Neural progenitor cell (in vitro differentiated cells): ENCODE measurements around the gene RASGRP3. TPM values are rescaled to one million over a fixed set of nuclear protein-coding genes. Genes with fewer than 3 reads are reported as not detected.

Experiments
- DNase-seq: peaks from one replicate; pipeline ENCODE4 v3.0.0-alpha.2; 2016; ENCODE audit warnings: low spot score
- H2AFZ ChIP-seq: fragments of 200-600 bp; sonication (generic); replicated peaks from 2 replicates; pipeline ENCODE4 v1.6.1; 2016; ENCODE audit warnings: antibody characterized with exemption
- H3F3A ChIP-seq: fragments of 200-600 bp; sonication (generic); 2 replicates; pipeline ENCODE4 v1.6.1; 2016; ENCODE audit warnings: antibody characterized with exemption, low read depth
- H3K27ac ChIP-seq: fragments of 200-600 bp; sonication (generic); 2 replicates; pipeline ENCODE4 v1.5.1; 2016; ENCODE audit warnings: mild to moderate bottlenecking
- H3K27me3 ChIP-seq: fragments of 200-600 bp; sonication (generic); 2 replicates; pipeline ENCODE4 v1.6.1; 2016; ENCODE audit warnings: mild to moderate bottlenecking, moderate library complexity
- H3K36me3 ChIP-seq: fragments of 200-600 bp; sonication (generic); 2 replicates; pipeline ENCODE4 v1.5.1; 2016
- H3K4me1 ChIP-seq: fragments of 200-600 bp; sonication (generic); 2 replicates; pipeline ENCODE4 v1.6.1; 2016; ENCODE audit warnings: mixed run types
- H3K4me2 ChIP-seq: fragments of 200-600 bp; sonication (generic); 2 replicates; pipeline ENCODE4 v1.6.1; 2016
- H3K4me3 ChIP-seq: fragments of 200-600 bp; sonication (generic); 2 replicates; pipeline ENCODE4 v1.5.1; 2016
- H3K79me2 ChIP-seq: fragments of 200-600 bp; sonication (generic); 2 replicates; pipeline ENCODE4 v1.6.1; 2016; ENCODE audit warnings: low read depth
- H3K9ac ChIP-seq: fragments of 200-600 bp; sonication (generic); 2 replicates; pipeline ENCODE4 v1.6.1; 2016
- H3K9me3 ChIP-seq: fragments of 200-600 bp; sonication (generic); 2 replicates; pipeline ENCODE4 v1.5.1; 2016; ENCODE audit warnings: low read depth
- H4K20me1 ChIP-seq: fragments of 200-600 bp; sonication (generic); 2 replicates; pipeline ENCODE4 v1.6.1; 2016; ENCODE audit warnings: low read depth
- H3K27ac Mint-ChIP-seq: 3 replicates; pipeline ENCODE4 v1.8.0; 2021; ENCODE audit warnings: mixed read lengths
- H3K27me3 Mint-ChIP-seq: 2 replicates; pipeline ENCODE4 v1.8.0; 2022; ENCODE audit warnings: low read depth, mild to moderate bottlenecking, inconsistent platforms, moderate library complexity, mixed read lengths; ENCODE audit not compliant: insufficient read depth
- H3K36me3 Mint-ChIP-seq: 3 replicates; pipeline ENCODE4 v1.8.0; 2021; ENCODE audit warnings: mixed read lengths
- H3K4me1 Mint-ChIP-seq: 3 replicates; pipeline ENCODE4 v1.8.0; 2021; ENCODE audit warnings: mixed read lengths
- H3K4me3 Mint-ChIP-seq: 3 replicates; pipeline ENCODE4 v1.8.0; 2021; ENCODE audit warnings: mild to moderate bottlenecking, moderate library complexity, mixed read lengths
- H3K9me3 Mint-ChIP-seq: 3 replicates; pipeline ENCODE4 v1.8.0; 2020; ENCODE audit warnings: mixed read lengths
- CTCF ChIP-seq: fragments of 200-600 bp; sonication (generic); IDR thresholded peaks from 2 replicates; pipeline ENCODE4 v1.5.1; 2017; ENCODE audit warnings: antibody characterized with exemption, mild to moderate bottlenecking
- EZH2 ChIP-seq: fragments of 200-600 bp; sonication (generic); IDR thresholded peaks from 2 replicates; pipeline ENCODE4 v1.6.1; 2017; ENCODE audit warnings: antibody characterized with exemption, mild to moderate bottlenecking, moderate library complexity
- EZH2phosphoT487 ChIP-seq: fragments of 200-600 bp; sonication (generic); IDR thresholded peaks from 2 replicates; pipeline ENCODE4 v1.6.1; 2017; ENCODE audit warnings: antibody characterized with exemption
- total RNA-seq: library from RNA; depleted of rRNA; stranded (reverse); fragments of >200 nt; gene quantifications from 2 replicates; pipeline ENCODE4 v1.2.3, GENCODE V29; 2015; ENCODE audit warnings: low replicate concordance

The RASGRP3 gene
- total RNA-seq, 1 donor from 2014 or later = not detected

GRCh38 chr2:33489835-33490431, 13.5 kb downstream of the RASGRP3 start:
- no peak overlapping the region for H2AFZ ChIP-seq
- H3K4me2 ChIP-seq = no peak overlapping the region
- no peaks in the 10 kb centered on the region for H4K20me1 ChIP-seq
- H3K9ac ChIP-seq = no peak overlapping the region
- peaks cover 10% of the 10 kb centered on the region for H3K9me3 ChIP-seq
- Mint-ChIP-seq H3K27me3 (peaks cover 2% of the 10 kb centered on the region), H3K4me3 (no peak overlapping the region), H3K4me1 (no peaks in the 10 kb centered on the region), H3K27ac (no peak overlapping the region), H3K9me3 (peaks cover 6% of the 10 kb centered on the region), H3K36me3 (no peaks in the 10 kb centered on the region)
- H3F3A ChIP-seq = no peaks in the 10 kb centered on the region
- H3K79me2 ChIP-seq = no peaks in the 10 kb centered on the region
- H3K27ac ChIP-seq = no peak overlapping the region
- H3K4me3 ChIP-seq = no peak overlapping the region
- no peaks in the 10 kb centered on the region for H3K4me1 ChIP-seq
- no peaks in the 10 kb centered on the region for H3K36me3 ChIP-seq
- TF ChIP-seq EZH2phosphoT487 (no peak), CTCF (no peak), EZH2 (no peak)
- no peak for DNase-seq
- H3K27me3 ChIP-seq = no peaks in the 10 kb centered on the region

GRCh38 chr2:33491441-33492084, 15.1 kb downstream of the RASGRP3 start:
- peak; percentile 54 for DNase-seq
- H3F3A ChIP-seq = no peaks in the 10 kb centered on the region
- TF ChIP-seq EZH2 = no peak
- H2AFZ ChIP-seq = no peak overlapping the region
- H3K27ac ChIP-seq = no peak overlapping the region
- H3K4me3 ChIP-seq = no peak overlapping the region
- Mint-ChIP-seq H3K9me3 (peaks cover 2% of the 10 kb centered on the region), H3K27ac (no peak overlapping the region), H3K4me1 (no peaks in the 10 kb centered on the region), H3K36me3 (no peaks in the 10 kb centered on the region), H3K4me3 (no peak overlapping the region), H3K27me3 (peaks cover 2% of the 10 kb centered on the region)
- H3K9ac ChIP-seq = no peak overlapping the region
- no peaks in the 10 kb centered on the region for H3K27me3 ChIP-seq
- no peaks in the 10 kb centered on the region for H4K20me1 ChIP-seq
- no peaks in the 10 kb centered on the region for H3K36me3 ChIP-seq
- no peaks in the 10 kb centered on the region for H3K4me1 ChIP-seq
- no peak overlapping the region for H3K4me2 ChIP-seq
- peaks cover 7% of the 10 kb centered on the region for H3K9me3 ChIP-seq
- no peaks in the 10 kb centered on the region for H3K79me2 ChIP-seq

DNA sequence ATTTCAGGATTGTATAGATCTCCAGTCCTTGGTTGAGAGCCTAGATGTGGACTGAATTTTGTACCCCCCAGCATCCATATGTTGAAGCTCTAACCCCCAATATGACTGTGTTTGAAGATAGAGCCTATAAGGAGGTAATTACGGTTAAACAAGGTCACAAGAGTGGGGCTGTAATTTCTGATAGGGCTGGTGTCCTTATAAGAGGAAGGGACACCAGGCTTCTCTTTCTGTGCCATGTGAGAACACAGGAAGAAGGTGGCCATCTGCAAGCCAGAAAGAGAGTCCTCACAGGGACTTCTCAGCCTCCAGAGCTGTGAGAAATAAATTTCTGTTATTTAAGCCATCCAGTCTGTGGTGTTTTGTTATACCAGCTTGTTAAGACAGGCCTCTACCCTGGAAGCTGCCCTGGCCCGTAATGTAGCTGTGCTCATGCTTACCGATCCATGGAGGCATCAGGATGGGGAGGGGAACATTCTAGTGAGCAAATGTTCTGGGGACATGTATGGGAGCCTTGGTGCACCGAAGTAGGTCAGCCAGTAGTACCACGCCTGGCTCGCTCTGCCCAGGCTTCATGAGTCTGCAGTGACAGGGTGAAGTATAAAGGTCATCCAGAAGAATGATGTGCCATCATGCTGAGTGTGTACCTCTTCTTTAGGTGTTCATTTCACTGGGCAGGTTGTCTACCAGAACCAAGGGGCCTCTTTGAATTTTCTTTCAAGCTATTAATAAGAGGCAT, 16.1 kb downstream of the RASGRP3 start:
- no peaks in the 10 kb centered on the region for H3K4me1 Mint-ChIP-seq
- no peaks in the 10 kb centered on the region for H3K36me3 Mint-ChIP-seq
- Histone ChIP-seq H4K20me1 (no peaks in the 10 kb centered on the region), H2AFZ (no peak overlapping the region), H3F3A (no peaks in the 10 kb centered on the region), H3K36me3 (no peaks in the 10 kb centered on the region), H3K9me3 (no peaks in the 10 kb centered on the region), H3K27me3 (no peaks in the 10 kb centered on the region), H3K27ac (no peak overlapping the region), H3K4me2 (no peak overlapping the region), H3K4me1 (no peaks in the 10 kb centered on the region), H3K4me3 (no peak overlapping the region), H3K79me2 (no peaks in the 10 kb centered on the region), H3K9ac (no peak overlapping the region)
- no peak overlapping the region for H3K27ac Mint-ChIP-seq
- H3K27me3 Mint-ChIP-seq = peaks cover 2% of the 10 kb centered on the region
- DNase-seq = no peak
- H3K4me3 Mint-ChIP-seq = no peak overlapping the region
- TF ChIP-seq EZH2phosphoT487 = no peak
- no peak for TF ChIP-seq EZH2
- TF ChIP-seq CTCF = no peak
- no peaks in the 10 kb centered on the region for H3K9me3 Mint-ChIP-seq
